Progenitor cell of endocrine pancreas (in vitro differentiated cells): ENCODE results near the gene RTP5. TPM values are rescaled to one million over a fixed set of nuclear protein-coding genes. Genes with fewer than 3 reads are reported as not detected.
A peak's percentile ranks its signal among the peaks of the same experiment; 100 is the strongest.

Experiments used
- DNase-seq: peaks from one replicate; pipeline ENCODE4 v3.0.0; 2021; ENCODE audit warnings: low spot score; ENCODE audit not compliant: unreplicated experiment
- H3K27ac Mint-ChIP-seq: 2 replicates; pipeline ENCODE4 v1.8.0; 2021; ENCODE audit warnings: mild to moderate bottlenecking, moderate library complexity, mixed read lengths
- H3K27me3 Mint-ChIP-seq: 2 replicates; pipeline ENCODE4 v1.8.0; 2021; ENCODE audit warnings: mixed read lengths
- H3K36me3 Mint-ChIP-seq: 2 replicates; pipeline ENCODE4 v1.8.0; 2022; ENCODE audit warnings: mixed read lengths; ENCODE audit not compliant: insufficient read depth
- H3K4me1 Mint-ChIP-seq: 2 replicates; pipeline ENCODE4 v1.8.0; 2021; ENCODE audit warnings: low read depth, mixed read lengths
- H3K4me3 Mint-ChIP-seq: 2 replicates; pipeline ENCODE4 v1.8.0; 2021; ENCODE audit warnings: low read depth, mild to moderate bottlenecking, moderate library complexity, mixed read lengths
- H3K9me3 Mint-ChIP-seq: 2 replicates; pipeline ENCODE4 v1.8.0; 2021; ENCODE audit warnings: low read depth, mixed read lengths
- total RNA-seq: library from RNA; stranded (reverse); gene quantifications from 2 replicates; pipeline ENCODE4 v1.2.1, GENCODE V29; 2021
- TF ChIP-seq, protein P1 (sequence below): fragments of 200-600 bp; sonication (generic); IDR thresholded peaks from one replicate; pipeline ENCODE4 v1.5.0; 2021; ENCODE audit warnings: antibody characterized with exemption, mild to moderate bottlenecking; ENCODE audit not compliant: unreplicated experiment

The RTP5 gene
- total RNA-seq, 1 donor from 2014 or later, result not detected

DNA sequence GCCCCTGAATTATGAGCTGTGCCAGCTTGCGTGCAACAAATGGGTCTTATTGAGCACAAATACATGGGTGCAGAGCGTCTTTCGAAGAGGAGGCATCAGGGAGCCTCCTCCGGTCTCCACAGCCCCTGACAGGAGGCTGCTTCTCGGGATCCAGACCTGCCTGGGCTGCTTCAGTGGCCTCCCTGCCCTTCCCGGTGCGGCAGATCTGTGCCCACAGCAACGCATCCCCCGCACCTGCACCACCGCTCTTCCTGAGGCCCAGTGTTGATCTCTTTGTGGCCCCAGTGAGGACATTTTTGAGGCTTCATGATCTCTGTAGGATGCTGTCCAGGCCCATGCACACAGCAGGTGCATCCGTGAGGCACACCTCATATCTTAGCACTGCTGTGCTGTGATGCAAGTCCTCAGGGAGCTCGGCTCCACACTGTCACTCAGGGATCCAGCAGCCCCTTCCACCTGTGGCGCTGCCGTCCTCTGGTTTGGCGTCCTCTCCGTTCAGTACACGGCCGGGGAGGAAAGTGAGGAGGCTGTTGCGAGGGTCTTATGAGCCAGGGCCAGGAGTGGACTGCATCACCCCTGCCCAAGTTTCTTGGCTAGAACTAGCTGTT is 17.4 kb downstream of the RTP5 start:
- TF ChIP-seq, protein P1, sequence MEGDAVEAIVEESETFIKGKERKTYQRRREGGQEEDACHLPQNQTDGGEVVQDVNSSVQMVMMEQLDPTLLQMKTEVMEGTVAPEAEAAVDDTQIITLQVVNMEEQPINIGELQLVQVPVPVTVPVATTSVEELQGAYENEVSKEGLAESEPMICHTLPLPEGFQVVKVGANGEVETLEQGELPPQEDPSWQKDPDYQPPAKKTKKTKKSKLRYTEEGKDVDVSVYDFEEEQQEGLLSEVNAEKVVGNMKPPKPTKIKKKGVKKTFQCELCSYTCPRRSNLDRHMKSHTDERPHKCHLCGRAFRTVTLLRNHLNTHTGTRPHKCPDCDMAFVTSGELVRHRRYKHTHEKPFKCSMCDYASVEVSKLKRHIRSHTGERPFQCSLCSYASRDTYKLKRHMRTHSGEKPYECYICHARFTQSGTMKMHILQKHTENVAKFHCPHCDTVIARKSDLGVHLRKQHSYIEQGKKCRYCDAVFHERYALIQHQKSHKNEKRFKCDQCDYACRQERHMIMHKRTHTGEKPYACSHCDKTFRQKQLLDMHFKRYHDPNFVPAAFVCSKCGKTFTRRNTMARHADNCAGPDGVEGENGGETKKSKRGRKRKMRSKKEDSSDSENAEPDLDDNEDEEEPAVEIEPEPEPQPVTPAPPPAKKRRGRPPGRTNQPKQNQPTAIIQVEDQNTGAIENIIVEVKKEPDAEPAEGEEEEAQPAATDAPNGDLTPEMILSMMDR, result no peak
- Mint-ChIP-seq H3K36me3 (peaks cover 3% of the 10 kb centered on the region), H3K9me3 (peaks cover 4% of the 10 kb centered on the region), H3K4me3 (no peak overlapping the region), H3K27ac (no peak overlapping the region), H3K4me1 (peaks cover 7% of the 10 kb centered on the region), H3K27me3 (no peaks in the 10 kb centered on the region)
- no peak for DNase-seq

- H3K27me3 Mint-ChIP-seq, result no peaks in the 10 kb centered on the region
- peaks cover 4% of the 10 kb centered on the region for H3K9me3 Mint-ChIP-seq
- peak overlapping the region; percentile 82 for H3K27ac Mint-ChIP-seq
- H3K4me1 Mint-ChIP-seq, result peaks cover 2% of the 10 kb centered on the region
- peaks cover 3% of the 10 kb centered on the region for H3K36me3 Mint-ChIP-seq
- TF ChIP-seq, protein P1, result no peak
- H3K4me3 Mint-ChIP-seq, result no peak overlapping the region
- no peak for DNase-seq
These were observed 18.4 kb downstream of the RTP5 start for GRCh38 chr2:241887806-241888522.

- Mint-ChIP-seq H3K36me3 (peaks cover 3% of the 10 kb centered on the region), H3K27me3 (no peaks in the 10 kb centered on the region), H3K27ac (no peak overlapping the region), H3K9me3 (peaks cover 4% of the 10 kb centered on the region), H3K4me3 (no peak overlapping the region), H3K4me1 (peaks cover 2% of the 10 kb centered on the region)
- no peak for DNase-seq
- TF ChIP-seq, protein P1, result no peak
These were observed 19.1 kb downstream of the RTP5 start for GRCh38 chr2:241888641-241889040.

DNA sequence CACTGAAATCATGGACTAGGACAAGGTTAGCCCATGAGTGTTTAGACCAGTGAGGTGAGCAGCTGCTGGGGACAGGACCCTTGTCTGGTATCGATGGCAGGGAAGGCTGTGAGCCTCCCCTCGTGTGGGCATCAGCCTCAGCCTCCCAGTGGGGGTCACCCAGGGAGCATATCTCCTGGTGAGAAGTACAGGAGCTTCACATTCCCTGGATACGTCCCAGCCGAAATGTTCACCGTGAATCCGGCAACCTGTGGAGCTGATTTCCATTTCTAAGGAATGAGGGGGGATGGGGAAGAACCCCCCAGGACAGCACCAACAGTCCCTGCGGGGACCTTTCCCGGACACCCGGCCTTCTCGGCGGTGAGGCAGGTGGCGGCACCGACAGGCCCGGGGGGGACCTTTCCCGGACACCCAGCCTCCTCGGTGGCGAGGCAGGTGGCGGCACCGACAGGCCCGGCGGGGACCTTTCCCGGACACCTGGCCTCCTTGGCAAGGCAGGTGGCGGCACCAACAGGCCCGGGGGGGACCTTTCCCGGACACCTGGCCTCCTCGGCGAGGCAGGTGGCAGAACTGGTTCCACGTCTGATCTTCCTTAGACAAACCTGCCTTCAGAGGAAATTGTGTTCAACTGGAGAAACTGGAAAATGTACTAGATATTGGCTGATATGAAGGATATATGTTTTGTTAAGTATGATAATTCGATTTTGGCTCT is 21.2 kb downstream of the RTP5 start:
- Mint-ChIP-seq H3K9me3 (peaks cover 4% of the 10 kb centered on the region), H3K27me3 (no peaks in the 10 kb centered on the region), H3K27ac (no peak overlapping the region), H3K4me3 (no peak overlapping the region), H3K4me1 (no peaks in the 10 kb centered on the region), H3K36me3 (peaks cover 3% of the 10 kb centered on the region)
- TF ChIP-seq, protein P1, result no peak
- no peak for DNase-seq

- H3K27me3 Mint-ChIP-seq, result no peaks in the 10 kb centered on the region
- H3K36me3 Mint-ChIP-seq, result peaks cover 3% of the 10 kb centered on the region
- TF ChIP-seq, protein P1, result no peak
- H3K4me1 Mint-ChIP-seq, result peaks cover 2% of the 10 kb centered on the region
- no peak overlapping the region for H3K27ac Mint-ChIP-seq
- no peak for DNase-seq
- H3K9me3 Mint-ChIP-seq, result peaks cover 4% of the 10 kb centered on the region
- H3K4me3 Mint-ChIP-seq, result no peak overlapping the region
These were observed 21.9 kb downstream of the RTP5 start for GRCh38 chr2:241891315-241891987.
